Measurements from ENCODE around the gene RIMBP2.
"Not testable (repeated sequence)": the region's sequence is repeated elsewhere in the genome, so short reads cannot be mapped to it uniquely, and the experiment has no call there.

The RIMBP2 gene

DNA sequence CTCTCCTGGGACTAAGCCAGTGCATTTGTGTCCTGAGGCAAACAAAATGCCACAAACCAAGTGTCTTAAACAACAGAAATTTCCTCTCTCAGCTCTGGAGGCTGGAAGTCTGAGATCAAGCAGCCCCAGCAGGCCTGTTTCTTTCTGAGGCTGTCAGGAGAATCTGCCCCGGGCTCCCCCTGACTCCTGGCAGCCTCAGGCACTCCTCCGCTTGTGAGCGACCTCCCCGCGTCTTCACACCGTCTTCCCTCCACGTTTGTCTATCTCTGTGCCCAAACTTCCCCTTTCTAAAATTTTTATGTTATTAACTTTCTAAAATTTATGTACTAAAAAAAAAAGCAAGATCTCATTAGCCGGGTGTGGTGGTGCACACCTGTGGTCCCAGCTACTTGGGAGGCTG, 59.7 kb downstream of the RIMBP2 start:
- DNase-seq (ENCODE audit: low spot score): no peak

DNA sequence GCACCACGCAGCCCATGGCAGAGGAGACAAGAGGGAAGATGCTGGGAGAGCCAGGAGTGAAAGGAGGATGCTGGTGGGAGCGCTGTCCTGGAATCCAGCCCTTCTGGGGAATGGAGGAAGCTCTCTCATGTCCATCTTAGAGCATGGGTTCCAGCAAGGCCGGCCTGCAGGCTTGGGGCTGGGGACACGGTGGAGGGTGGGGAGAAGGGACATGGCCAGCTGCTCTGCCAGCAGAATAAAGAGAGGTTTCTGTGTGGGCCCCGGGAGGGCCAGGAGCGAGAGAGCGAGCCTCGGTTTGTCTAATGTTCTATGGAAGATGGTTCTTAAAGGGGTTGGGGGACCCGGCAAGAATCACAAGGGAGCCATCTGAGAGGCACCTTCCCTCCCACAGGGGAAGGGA, 60.2 kb downstream of the RIMBP2 start:
- no peak for DNase-seq (ENCODE audit: low spot score)

DNA sequence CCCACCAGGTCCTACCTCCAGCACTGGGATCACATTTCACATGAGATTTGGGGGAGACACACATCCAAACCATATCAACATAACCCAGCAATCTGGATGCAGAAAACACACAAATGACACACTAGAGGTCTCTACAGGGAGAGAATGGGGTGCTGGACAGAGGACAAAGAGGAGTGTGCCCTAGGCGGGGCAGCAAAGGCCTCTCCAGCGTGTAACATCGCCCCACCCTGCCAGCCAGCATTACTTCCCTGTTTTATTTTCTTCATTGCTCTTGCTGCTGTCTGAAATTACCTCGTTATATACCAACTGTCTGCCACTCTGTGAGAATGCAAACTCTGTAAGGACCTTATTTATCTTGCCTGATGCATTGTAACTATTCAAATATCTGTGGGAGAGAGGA, 61.1 kb downstream of the RIMBP2 start:
- no peak for DNase-seq (ENCODE audit: low spot score)

DNA sequence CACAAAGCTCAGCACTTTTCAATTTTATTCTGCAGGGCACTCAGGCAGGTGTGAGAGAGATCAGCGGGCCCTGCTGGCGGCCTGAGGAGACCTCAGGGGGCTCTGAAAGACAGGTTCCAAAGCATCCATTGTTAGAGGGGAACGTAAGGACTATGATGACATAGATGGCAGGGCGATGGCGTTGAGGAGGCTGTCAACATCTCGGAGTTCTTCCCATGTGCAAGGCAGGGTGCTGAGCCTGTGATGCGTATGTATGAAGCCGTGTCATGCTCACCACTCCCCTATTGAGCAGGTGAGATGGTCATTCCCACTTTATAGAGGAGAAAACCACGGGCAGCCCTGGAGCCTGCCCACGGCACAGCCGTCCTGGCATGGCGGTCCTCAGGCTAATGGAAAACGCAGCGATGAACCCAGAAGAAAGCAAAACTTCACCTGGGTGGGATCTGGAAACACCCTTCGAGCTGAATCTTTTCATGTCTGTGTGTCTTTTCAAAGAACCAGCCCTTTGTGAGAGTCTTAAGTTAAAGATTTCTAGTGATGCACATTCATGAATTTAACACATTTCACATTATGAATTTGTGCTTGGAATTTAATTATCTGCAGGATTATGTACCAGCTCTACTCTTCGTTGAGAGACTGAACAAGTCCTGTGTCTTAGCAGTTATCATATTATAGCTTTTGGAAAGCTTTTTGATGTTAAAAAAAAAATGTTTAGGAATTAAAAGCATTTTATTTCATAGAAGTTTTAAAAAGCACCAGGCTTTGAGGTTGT, 64.7 kb downstream of the RIMBP2 start:
- DNase-seq (ENCODE audit: low spot score): no peak

DNA sequence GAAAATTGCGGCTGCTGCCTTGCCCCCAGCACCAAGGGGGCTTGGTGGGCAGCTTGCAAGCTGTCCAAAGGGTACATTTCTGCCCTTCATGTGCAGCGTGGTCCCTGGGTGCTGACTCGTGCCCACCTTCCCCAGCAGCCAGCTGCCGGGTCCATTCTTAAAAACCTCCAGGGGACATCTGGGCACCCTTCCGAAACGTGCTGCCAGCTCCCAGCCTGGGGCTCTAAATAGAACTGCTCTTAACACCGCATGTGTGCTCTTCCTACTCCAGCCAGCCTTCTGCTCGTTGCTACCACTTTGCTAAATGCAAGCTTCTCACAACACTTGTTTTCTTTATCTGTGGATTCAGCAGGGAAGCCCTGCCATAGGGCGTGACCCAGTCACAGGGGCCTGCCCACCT, 66.0 kb downstream of the RIMBP2 start:
- no peak for DNase-seq (ENCODE audit: low spot score)

DNA sequence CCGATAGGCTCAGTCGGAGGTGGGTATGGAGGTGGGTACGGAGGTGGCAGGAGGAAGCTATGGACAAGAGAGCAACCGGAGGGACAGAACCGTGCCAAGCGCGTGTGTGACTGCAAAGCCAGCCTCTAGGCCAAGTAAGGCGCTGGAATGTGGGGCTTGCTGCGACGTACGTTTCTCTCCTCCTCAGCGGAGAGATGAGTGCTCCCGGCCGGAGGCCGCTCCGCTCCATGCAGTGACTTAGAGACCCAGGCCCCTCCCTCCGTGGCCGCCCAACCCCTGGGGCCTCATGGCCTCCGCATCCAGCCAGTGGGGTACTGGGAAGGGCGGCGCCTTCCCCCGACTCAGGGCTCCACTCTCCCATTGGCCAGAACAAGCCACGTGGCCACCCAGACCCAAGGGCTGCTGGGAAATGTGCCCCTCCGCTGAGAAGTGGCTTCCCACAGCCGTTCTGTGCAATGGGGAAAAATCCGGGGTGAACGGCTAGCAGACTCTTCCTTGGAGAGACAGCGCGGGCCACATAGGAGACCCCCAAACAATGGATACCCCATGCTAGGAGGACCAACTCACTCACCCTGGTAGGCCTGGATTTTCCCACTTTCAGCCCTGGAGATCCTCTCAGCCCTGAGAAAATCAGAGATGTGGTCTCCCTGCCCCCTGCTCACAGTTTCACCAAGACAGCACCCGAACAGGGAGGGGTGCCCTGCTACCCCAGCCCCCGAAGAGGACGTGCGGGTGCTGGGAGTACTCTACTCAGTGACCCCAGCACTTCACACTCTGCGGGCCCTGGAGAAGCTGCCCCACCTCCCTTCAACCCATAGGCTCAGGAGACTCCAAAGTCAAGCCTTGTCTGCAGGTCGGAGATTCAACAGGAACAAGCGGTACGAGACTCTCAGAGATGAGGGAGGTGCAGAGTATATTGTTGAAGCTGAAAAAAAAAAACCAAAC, 66.7 kb downstream of the RIMBP2 start:
- no peak for DNase-seq (ENCODE audit: low spot score)

DNA sequence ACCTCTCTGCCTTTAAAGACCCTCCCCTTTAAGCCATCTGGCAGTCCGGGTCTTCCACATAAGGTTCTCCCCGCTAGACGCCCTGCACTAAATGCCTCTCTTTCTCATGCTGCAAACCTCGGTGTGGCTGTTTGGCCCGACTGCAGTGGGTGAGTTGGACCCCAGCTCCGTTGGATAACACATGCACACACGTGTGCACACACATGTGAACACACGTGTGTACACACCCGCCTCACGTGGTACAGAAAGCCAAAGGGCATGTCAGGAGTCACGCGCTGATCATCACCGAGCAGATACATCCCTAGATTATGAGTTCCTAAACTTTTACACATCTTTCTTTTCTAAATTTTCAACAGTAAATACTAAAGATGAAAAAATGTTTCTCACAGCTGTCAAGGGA, 68.3 kb downstream of the RIMBP2 start:
- DNase-seq (ENCODE audit: low spot score): no peak

DNA sequence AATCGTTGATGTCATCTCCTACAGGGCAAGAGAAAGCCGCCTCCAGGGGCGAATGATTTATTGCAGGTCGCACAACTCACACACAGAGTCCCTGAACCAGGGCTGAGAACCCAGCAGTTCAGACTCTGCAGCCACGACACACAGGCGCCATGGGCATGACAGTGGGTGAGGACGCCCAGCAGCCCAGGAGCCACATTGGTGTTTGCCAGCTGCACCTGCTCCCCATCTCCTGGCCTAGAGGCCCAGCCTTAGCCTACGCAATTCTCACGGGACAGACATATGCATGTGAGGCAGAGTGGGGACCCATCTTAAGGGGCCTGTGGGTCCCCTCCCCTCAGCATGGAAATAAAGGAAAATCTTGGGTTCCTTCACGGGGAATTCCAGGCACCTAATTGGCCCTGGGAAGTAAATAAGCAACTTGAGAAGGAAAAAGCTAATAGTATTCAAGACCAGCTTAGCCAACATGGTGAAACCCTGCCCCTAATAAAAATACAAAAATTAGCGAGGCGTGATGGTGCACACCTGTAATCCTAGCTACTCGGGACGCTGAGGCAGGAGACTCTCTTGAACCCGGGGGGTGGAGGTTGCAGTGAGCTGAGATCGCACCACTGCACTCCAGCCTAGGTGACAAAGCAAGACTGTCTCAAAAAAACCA, 69.3 kb downstream of the RIMBP2 start:
- DNase-seq (ENCODE audit: low spot score): no peak

DNA sequence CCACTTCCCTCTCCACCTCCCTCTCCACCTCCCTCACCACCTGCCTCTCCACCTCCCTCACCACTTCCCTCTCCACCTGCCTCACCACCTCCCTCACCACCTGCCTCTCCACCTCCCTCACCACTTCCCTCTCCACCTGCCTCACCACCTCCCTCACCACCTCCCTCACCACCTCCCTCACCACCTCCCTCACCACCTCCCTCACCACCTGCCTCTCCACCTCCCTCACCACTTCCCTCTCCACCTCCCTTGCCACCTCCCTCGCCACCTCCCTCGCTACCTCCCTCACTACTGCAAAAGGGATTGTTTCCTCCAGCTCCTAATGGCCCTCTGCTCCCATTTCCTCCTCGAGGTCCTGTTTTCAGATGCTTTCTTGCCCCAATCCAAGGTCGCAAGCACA, 69.9 kb downstream of the RIMBP2 start:
- not testable (repeated sequence) for DNase-seq (ENCODE audit: low spot score)

DNA sequence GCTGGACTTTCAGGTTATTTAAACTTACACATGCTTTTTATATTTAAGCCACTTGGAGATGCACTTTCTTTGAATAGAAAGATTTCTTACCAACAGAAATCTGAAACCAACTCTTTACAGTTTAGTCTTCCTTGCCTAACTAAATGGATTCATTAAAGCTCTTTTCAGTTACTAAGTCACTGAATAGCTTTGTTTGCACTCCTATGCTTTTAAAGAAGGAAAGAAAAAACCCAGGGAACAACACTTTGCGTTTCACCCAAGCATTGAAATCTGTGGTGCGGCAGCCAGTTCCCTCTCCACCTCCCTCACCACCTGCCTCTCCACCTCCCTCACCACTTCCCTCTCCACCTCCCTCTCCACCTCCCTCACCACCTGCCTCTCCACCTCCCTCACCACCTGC, 70.3 kb downstream of the RIMBP2 start:
- no peak for DNase-seq (ENCODE audit: low spot score)

DNA sequence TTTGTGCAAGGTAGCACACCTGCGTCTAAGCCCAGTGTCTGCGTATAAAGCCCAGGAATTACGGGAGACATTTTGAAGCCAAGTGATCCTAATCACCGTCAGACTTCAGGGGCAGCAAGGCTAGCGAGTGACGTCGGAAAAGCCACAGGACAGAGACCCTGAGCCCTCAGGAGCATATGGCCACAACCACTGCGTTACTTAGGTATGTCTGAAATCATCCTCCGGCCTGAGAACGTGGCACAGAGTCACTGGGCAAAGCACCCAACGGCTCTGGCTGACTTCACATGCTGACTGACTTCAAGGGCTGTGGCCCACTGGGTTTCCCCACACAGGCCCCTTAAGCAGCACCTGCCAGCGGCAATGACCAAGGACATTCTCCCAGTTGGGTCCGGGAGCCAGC, 71.5 kb downstream of the RIMBP2 start:
- no peak for DNase-seq (ENCODE audit: low spot score)

DNA sequence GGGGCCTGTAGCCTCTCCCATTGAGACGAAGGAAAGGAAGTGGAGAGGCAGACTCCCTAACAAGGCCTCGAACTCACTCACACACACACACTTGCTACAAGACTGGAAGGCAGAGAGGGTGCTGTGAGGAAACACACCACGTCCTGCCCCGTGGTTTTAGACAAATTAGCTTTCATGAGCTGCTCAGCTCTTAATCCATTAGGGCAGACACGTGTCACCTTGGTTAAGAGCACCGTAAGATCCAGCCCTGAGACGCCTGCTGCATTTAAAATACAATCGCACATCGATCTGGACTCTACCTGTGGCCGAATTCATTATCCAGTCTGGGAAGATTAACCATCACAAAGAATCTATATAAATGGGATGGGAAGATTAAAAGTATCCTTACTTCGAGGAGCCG, 72.0 kb downstream of the RIMBP2 start:
- DNase-seq (ENCODE audit: low spot score): no peak

DNA sequence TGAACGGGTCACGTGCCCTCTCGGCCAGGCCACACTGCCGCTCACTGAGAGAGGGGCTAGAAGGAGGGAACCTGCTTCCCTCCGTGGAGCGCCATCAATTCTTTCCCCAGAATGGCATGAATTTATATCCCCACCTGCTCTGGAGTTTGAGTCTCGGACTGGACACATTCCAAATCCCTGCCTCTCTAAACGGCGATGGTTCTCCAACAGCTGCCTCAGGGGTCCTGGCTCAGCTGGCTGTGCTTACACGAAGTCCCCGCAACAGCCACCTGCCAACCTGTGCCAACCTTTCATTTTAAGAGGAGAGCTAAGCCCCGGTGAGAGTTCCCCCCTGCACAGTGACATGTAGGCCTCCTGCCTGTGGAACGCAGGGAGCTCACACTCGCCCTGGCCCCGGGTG, 73.2 kb downstream of the RIMBP2 start:
- DNase-seq (ENCODE audit: low spot score): no peak

DNA sequence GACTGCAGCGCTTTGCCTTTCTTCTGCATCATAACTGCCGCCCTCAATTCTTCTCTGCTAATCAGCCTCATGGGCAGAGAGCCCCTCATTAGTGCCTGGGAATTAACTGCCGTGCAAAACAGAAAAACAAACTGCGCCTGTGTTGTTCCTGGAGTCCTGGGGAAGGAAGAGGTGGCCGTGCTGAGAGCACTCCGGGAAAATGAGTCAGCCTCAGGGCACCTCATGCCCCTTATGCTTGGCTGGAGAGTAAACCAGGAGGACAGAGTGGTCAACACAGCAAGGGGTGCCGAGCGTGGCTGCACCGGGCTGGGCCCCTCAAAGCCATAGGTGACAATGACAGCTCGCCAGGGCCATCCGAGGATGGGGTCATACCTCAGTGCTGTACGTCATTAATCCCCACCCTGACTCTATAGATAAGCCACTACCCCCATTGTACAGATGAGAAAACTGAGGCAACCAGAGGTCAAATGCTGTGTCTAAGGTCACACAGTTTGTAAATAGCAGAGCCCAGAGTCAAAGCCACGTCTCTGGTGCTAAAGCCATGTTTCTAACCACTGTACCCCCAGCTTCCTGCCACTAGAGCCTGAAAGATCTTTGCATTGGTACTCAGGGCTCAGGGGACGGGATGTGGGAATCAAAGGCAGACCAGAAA, 74.4 kb downstream of the RIMBP2 start:
- DNase-seq (ENCODE audit: low spot score): no peak

DNA sequence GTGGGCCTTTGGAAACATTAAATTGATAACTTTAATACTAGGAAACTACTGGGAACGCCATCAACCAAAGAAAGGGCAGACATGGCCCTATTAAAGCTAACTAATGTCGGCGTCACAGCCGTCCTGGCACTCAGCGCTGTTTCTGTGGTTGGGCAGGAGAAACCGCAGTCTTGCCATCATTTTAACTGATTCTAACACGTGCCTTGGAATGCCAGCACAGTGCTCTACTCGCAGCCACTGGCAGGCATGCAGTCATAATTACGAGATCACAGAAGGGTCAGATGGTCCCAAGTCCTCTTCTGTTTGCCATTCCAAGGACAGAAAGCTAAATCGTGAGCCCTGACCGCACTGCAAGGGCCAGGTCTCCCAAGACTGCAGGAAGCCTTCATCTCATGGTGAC, 75.2 kb downstream of the RIMBP2 start:
- DNase-seq (ENCODE audit: low spot score): no peak

DNA sequence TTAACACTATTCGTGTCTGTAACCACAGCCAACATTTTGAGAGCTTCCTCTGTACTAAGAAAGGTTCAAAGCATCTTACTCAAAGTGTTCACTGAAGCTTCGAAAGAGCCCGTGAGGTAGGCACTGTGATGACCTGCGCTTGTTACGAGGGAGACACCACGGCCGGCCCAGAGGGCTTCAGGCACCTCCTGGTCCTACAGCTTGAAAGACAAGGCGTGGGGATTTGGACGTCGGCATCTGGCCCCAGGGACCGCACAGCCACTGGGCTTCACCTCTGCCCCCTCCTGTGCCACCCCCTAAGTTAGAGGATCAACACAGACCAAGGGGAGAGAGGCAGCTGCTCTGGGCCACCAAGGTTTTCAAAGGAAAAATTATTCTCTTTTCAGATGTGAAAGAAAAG, 75.6 kb downstream of the RIMBP2 start:
- no peak for DNase-seq (ENCODE audit: low spot score)

DNA sequence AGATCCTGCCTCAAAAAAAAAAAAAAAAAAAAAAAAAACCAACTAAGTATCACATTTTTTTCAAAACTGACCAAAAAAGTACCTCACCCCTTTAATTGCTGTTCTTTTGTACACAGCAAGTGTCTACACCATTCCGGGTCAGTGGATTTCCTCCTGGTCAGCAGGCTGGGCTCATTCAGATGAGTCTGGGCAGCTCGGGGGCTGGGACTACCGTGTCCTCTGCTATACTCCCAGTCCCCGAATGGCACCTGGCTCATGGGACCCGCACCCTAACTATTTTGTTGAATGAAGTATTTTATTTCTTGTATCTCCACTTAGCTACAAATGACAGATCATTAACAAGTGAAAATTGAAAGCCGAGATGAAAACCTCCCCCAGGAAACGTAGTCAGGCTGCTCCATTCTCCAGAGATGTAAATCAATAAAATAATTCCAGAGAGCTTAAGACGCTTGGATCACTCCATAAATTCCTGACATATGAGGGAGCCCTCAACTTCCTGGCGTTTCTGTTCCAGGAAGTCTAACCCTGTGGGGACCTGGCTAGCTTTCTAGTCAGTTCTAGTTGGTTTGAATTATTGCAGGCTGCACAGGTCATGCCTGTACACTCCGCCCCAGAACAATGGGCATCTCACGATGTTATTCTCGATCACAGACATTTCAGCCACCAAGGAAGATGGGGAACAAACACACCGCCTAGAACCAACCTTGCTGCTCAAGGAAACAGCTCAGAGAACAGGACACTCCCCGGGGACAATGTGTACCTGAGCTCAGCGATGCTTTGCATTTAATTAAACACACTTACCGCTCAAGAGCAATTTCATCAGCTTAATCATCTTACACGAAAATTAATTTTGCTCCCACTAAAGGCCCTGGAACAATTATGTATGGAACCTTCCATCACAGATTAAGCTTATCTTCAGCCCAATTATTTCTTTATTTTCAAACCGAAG, 76.3 kb downstream of the RIMBP2 start:
- DNase-seq (ENCODE audit: low spot score): no peak

DNA sequence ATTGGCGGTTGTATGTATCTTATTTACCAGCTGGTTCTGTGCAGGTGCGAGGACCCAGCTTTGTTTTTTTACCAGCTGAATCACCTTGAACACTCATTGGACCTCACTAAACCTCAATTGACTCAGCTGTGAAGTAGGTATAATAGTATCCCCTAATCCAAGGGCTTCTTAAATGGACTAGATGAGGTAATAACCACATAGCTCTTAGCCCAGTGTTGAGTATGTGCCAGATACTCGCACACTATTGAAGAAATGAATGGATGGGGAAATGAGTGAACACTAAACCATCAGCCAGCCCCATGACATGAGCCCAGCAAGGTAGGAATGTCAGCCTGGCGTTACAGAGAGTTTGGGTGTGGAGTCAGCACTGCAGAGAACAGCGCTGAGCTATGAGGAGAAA, 79.7 kb downstream of the RIMBP2 start:
- no peak for DNase-seq (ENCODE audit: low spot score)

DNA sequence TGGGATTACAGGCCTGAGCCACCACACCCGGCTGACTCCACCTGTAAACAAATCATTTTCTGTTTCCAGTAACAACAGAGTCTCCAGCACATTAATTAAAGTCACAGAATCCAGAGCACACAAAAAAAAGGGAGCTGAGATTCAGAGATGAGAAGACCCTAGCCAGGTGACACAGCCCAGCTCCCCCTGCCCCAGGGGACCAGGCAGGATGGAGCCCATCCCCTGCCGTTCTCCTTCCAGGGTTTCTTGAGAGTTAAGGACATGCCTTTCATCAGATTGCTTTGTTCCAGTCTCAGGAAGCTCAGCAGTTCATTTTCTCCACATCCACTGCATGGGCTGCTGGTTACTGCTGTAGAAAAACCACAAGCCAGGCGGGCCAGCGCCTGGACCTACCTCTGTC, 81.2 kb downstream of the RIMBP2 start:
- no peak for DNase-seq (ENCODE audit: low spot score)

DNA sequence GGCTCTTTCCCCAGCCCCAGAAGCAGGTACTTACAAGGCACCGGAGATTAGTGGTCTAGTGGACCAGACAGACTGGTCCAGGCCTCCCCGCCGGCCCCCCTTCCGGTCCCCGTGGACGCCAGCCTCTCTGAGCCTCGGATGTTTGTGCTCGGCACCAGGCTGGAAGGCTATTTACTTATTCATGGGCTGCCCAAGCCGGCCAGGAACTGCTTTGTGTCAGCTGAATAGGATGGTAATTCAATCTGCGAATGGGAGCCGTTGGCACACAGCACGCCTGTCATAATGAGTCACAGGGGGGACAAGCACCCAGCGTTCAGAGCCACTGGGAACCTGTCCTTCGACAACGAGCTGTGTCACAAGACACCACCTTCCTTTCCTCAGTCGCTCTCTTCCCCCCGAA, 82.3 kb downstream of the RIMBP2 start:
- no peak for DNase-seq (ENCODE audit: low spot score)

DNA sequence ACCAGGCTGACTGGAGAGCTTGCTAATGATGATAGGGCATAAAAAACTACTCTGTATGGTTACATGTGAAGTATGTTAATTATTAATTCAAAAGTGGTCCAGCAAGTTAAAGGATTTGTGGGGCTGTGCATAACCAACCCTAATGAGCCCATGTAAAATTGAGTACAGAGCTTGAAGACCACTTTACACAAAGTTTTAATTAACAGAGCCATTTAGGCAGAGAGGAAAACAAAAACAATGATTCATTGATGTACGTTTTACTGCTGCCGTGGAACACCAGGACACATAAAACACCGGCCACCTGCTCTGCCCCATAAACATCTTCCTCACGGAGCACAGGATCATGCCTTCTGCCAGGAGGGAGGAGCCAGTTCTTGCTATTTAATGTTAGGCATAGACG, 83.5 kb downstream of the RIMBP2 start:
- DNase-seq (ENCODE audit: low spot score): no peak
